Measurements from ENCODE around the gene DNAH14. TPM values are rescaled to one million over a fixed set of nuclear protein-coding genes. Genes with fewer than 3 reads are reported as not detected.

Gene DNAH14
- total RNA-seq, 1 experiment from 2014 or later: 57.3 TPM

- Histone ChIP-seq H3K9me3 (no peaks in the 10 kb centered on the region), H3K27me3 (replicated peaks; ENCODE audit: control insufficient read depth, insufficient read depth, low read length) (no peaks in the 10 kb centered on the region), H3K36me3 (ENCODE audit: control insufficient read depth, insufficient read depth, low read length) (no peaks in the 10 kb centered on the region), H3K4me1 (no peaks in the 10 kb centered on the region), H3K4me3 (ENCODE audit: low read depth, low read length) (no peak overlapping the region)
- no peaks in the 10 kb centered on the region for H3K4me1 Mint-ChIP-seq (ENCODE audit: low read depth, unreplicated experiment)
- H3K9me3 Mint-ChIP-seq (ENCODE audit: unreplicated experiment): no peaks in the 10 kb centered on the region
- intact Hi-C loops (cut with micrococcal nuclease; ENCODE audit: unreplicated experiment): no loop called here
- DNase-seq: no peak
- no peak for TF ChIP-seq CTCF (IDR thresholded peaks at IDR 0.05; ENCODE audit: insufficient read depth in 1 of 2, low read depth in 1 of 2, low read length in 1 of 2, severe bottlenecking in 1 of 2, unreplicated experiment in 1 of 2)
- H3K4me3 Mint-ChIP-seq (ENCODE audit: unreplicated experiment): no peak overlapping the region
- BruUV-seq (replicated peaks): no TSS peak
- ChIA-PET POLR2A (no interaction called here), CTCF (no interaction called here)
- H3K27ac Mint-ChIP-seq (ENCODE audit: unreplicated experiment): no peak overlapping the region
- no peaks in the 10 kb centered on the region for H3K27me3 Mint-ChIP-seq (ENCODE audit: insufficient read depth, unreplicated experiment)
- H3K36me3 Mint-ChIP-seq (ENCODE audit: insufficient read depth, unreplicated experiment): no peaks in the 10 kb centered on the region
Observed at GRCh38 chr1:225044258-225044657, 114.8 kb downstream of the DNAH14 start.

DNA sequence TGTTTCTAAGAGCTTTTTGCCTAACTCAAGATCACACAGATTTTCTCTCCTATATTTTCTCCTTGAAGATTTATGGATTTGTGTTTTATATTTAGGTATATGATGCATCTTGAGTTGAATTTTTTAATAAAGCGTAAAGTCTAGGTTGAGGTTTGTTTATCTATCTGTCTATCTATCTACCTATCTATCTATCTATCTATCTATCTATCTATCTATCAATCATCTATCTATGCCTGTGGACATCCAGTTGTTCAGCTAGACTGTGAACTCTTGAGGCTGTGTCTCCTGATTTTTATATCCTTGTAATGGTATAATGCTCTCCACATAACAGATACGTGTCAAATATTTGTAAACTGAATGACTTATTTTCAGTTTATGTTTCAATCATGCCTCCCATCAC lies 120.1 kb downstream of the DNAH14 start:
- no peaks in the 10 kb centered on the region for H3K4me1 ChIP-seq
- Mint-ChIP-seq H3K36me3 (ENCODE audit: insufficient read depth, unreplicated experiment) (no peaks in the 10 kb centered on the region), H3K9me3 (ENCODE audit: unreplicated experiment) (no peaks in the 10 kb centered on the region), H3K27ac (ENCODE audit: unreplicated experiment) (no peak overlapping the region), H3K4me3 (ENCODE audit: unreplicated experiment) (no peak overlapping the region), H3K27me3 (ENCODE audit: insufficient read depth, unreplicated experiment) (no peaks in the 10 kb centered on the region), H3K4me1 (ENCODE audit: low read depth, unreplicated experiment) (no peaks in the 10 kb centered on the region)
- ChIA-PET POLR2A (no interaction called here), CTCF (interaction anchor here (0.6 kb wide), 1 partner anchor 402 kb away, joined by 7 read pairs; no protein-coding TSS in a partner anchor)
- no peak for DNase-seq
- H3K36me3 ChIP-seq (ENCODE audit: control insufficient read depth, insufficient read depth, low read length): no peaks in the 10 kb centered on the region; the same call in 1 of the 2 replicates
- no peaks in the 10 kb centered on the region; the same call in 1 of the 2 replicates for H3K27me3 ChIP-seq (replicated peaks; ENCODE audit: control insufficient read depth, insufficient read depth, low read length)
- intact Hi-C loops (cut with micrococcal nuclease; ENCODE audit: unreplicated experiment): no loop called here
- BruUV-seq (replicated peaks): no TSS peak
- TF ChIP-seq CTCF (IDR thresholded peaks at IDR 0.05; ENCODE audit: insufficient read depth in 1 of 2, low read depth in 1 of 2, low read length in 1 of 2, severe bottlenecking in 1 of 2, unreplicated experiment in 1 of 2): no peak
- H3K9me3 ChIP-seq: no peaks in the 10 kb centered on the region
- H3K4me3 ChIP-seq (ENCODE audit: low read depth, low read length): no peak overlapping the region

GRCh38 chr1:225063722-225064121 lies 134.2 kb downstream of the DNAH14 start:
- Histone ChIP-seq H3K36me3 (ENCODE audit: control insufficient read depth, insufficient read depth, low read length) (no peaks in the 10 kb centered on the region), H3K4me3 (ENCODE audit: low read depth, low read length) (no peak overlapping the region), H3K27me3 (replicated peaks; ENCODE audit: control insufficient read depth, insufficient read depth, low read length) (no peaks in the 10 kb centered on the region), H3K9me3 (peaks cover 11% of the 10 kb centered on the region; the same call in 1 of the 2 replicates), H3K4me1 (no peaks in the 10 kb centered on the region)
- peaks cover 46% of the 10 kb centered on the region for H3K9me3 Mint-ChIP-seq (ENCODE audit: unreplicated experiment)
- H3K4me1 Mint-ChIP-seq (ENCODE audit: low read depth, unreplicated experiment): no peaks in the 10 kb centered on the region
- TF ChIP-seq CTCF (IDR thresholded peaks at IDR 0.05; ENCODE audit: insufficient read depth in 1 of 2, low read depth in 1 of 2, low read length in 1 of 2, severe bottlenecking in 1 of 2, unreplicated experiment in 1 of 2): no peak
- CTCF ChIA-PET: no interaction called here
- POLR2A ChIA-PET: no interaction called here
- H3K4me3 Mint-ChIP-seq (ENCODE audit: unreplicated experiment): no peak overlapping the region
- H3K36me3 Mint-ChIP-seq (ENCODE audit: insufficient read depth, unreplicated experiment): peaks cover 5% of the 10 kb centered on the region
- no peak for DNase-seq
- no peaks in the 10 kb centered on the region for H3K27me3 Mint-ChIP-seq (ENCODE audit: insufficient read depth, unreplicated experiment)
- no peak overlapping the region for H3K27ac Mint-ChIP-seq (ENCODE audit: unreplicated experiment)
- BruUV-seq (replicated peaks): no TSS peak
- intact Hi-C loops (cut with micrococcal nuclease; ENCODE audit: unreplicated experiment): loop anchor here (5.0 kb wide), 1 partner anchor 116 kb away; no protein-coding TSS in a partner anchor

Measured in Caco-2 (cell line).